Suprapubic skin (tissue), 3 donors: ENCODE results near the gene ARHGAP1.

Experiments
- CTCF ChIP-seq, 2 donors: fragments of 200-600 bp in 1 of 2; fragments of 450-650 bp in 1 of 2; sonication (generic) in 1 of 2; IDR thresholded peaks; one replicate each; pipeline ENCODE4 v1.5.1; 2016 to 2019; ENCODE audit warnings: antibody characterized with exemption in 2 of 2, mild to moderate bottlenecking in 1 of 2, moderate library complexity in 1 of 2
- POLR2A ChIP-seq, 2 donors: fragments of 450-650 bp; IDR thresholded peaks; one replicate each; pipeline ENCODE4 v1.6.1; 2017; ENCODE audit warnings: antibody characterized with exemption in 2 of 2, mild to moderate bottlenecking in 2 of 2, moderate library complexity in 2 of 2

GRCh38 chr11:46724088-46724487 is 23.7 kb upstream of the ARHGAP1 start:
- TF ChIP-seq CTCF (IDR thresholded peaks at IDR 0.05) (no peak), POLR2A (IDR thresholded peaks at IDR 0.05) (no peak)
